ENCODE measurements around the gene SMAD3.

SMAD3 gene

GRCh38 chr15:67035886-67036285 is 29.5 kb upstream of the SMAD3 start:
- DNase-seq (ENCODE audit: low read depth, low spot score): no peak

DNA sequence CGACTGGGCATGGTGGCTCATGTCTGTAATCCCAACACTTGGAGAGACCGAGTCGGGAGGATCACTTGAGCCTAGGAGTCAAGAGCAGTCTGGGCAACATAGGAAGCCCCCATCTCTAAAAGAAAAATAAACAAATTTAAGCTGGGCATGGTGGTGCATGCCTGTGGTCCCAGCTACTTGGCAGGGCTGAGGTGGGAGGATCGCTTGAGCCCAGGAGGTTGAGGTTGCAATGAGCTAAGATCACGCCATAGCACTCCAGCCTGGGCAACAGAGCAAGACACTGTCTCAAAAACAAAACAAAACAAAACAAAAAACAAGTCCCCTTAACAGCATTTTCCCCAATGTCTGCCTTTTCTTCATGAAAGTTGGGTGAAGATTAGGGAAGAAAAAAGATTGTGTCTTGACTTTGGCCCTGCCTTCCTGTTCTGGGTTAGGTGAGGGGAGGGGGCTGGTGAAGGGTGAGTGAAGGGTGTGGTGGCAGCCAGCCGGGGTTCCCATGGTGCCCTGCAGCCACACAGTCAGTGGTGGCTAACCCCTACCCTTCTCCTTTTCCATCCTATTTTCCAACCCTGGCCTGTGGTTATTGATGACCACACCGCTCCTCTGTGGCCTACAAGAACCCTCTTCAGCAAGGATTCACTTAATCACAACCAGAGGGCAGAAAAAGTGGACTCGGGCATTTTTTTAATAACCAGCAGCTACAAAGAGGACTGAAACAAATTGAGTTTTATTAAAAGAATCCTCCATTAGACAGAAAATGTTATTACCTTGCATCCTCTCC is 28.4 kb upstream of the SMAD3 start:
- no peak for DNase-seq (ENCODE audit: low read depth, low spot score)

DNA sequence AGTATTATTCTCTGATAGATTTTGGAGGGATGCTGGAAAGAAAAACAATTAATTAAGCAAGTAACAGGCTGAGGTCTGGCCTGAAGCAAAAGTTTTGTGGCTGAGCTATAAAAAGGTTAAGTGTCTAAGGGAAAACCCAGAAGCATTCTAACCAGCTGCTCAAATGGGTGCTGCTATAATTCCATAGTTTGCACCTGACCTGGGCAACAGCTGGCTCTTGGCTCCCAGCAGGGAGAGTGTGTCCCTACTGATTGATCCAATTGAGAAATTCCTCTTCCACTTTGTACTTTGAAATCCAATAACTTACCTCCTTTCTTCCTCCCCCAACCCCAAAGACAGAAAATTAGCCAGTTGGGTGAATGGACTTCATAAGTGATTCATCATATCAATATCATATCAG is 27.7 kb upstream of the SMAD3 start:
- DNase-seq (ENCODE audit: low read depth, low spot score): no peak

- DNase-seq (ENCODE audit: low read depth, low spot score): no peak
Observed at GRCh38 chr15:67038736-67039135, 26.7 kb upstream of the SMAD3 start.

- peak; percentile 81 for DNase-seq (ENCODE audit: low read depth, low spot score)
Observed at GRCh38 chr15:67039384-67040075, 25.9 kb upstream of the SMAD3 start.

- DNase-seq (ENCODE audit: low read depth, low spot score): no peak
Observed at GRCh38 chr15:67040277-67040676, 25.1 kb upstream of the SMAD3 start.

DNA sequence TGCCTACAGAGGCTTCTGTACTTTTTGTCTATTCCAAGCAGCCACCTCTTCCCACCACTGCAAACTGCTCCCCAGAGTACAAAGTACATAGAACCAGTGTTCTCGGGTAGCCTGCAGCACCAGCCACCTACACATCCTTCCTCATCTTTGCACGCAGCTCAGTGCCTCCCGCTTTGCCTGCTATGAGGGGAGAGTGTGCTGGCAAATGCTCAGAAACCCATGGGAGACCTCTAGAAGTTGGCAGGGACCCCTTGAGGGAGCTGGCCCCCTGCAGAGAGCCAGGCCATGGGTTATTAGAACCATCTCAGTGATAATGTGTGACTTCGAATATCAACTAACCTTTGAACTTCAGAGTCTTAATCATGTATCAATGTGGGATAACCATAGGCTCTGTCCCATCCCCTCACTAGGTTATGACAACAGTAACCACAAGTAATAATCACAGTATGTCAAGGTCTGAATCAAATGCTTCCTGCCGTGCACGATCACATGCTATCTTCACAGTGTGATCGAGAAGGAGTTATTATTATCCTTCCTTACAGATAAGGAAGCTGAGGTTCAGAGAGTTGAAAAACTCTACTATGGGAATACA is 22.8 kb upstream of the SMAD3 start:
- DNase-seq (ENCODE audit: low read depth, low spot score): no peak

GRCh38 chr15:67043939-67044771 is 21.2 kb upstream of the SMAD3 start:
- peak; percentile 97 for DNase-seq (ENCODE audit: low read depth, low spot score)

GRCh38 chr15:67047149-67047661 is 18.2 kb upstream of the SMAD3 start:
- no peak for DNase-seq (ENCODE audit: low read depth, low spot score)

GRCh38 chr15:67048281-67049279 is 16.8 kb upstream of the SMAD3 start:
- no peak for DNase-seq (ENCODE audit: low read depth, low spot score)

DNA sequence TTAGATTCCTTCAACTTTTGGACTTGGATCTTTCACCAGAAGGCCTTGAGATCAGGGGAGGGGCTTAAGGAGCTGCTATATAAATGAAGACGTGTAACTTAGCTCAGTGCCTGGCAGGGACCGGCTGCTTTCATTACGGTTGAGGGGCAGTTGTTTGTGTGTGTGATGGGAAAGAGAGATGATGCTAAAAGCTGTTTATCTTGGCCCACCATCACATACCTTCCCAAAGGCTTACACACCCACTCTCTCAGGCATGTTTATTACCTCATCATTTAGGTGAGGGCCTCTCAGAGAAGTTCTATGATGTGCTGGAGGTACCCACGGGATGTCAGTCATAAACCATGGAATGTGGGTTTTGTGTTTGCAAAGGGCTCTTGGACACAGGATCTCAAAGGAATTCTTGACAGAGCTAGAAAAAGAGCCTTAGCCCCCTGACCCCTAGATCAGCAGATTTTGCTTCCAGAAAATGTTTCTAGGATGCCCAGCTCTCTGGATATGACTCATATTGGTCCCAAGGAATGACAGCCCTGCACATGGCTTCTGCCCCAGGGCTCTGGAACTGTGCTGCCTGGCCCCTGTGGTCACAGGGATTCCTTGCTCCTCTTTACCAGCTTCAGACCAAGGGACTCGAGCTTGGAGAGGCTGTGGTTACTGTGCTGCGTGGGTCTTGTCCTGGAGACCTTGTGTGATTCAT is 15.9 kb upstream of the SMAD3 start:
- DNase-seq (ENCODE audit: low read depth, low spot score): peak; percentile 46

GRCh38 chr15:67050062-67050461 is 15.3 kb upstream of the SMAD3 start:
- no peak for DNase-seq (ENCODE audit: low read depth, low spot score)

DNA sequence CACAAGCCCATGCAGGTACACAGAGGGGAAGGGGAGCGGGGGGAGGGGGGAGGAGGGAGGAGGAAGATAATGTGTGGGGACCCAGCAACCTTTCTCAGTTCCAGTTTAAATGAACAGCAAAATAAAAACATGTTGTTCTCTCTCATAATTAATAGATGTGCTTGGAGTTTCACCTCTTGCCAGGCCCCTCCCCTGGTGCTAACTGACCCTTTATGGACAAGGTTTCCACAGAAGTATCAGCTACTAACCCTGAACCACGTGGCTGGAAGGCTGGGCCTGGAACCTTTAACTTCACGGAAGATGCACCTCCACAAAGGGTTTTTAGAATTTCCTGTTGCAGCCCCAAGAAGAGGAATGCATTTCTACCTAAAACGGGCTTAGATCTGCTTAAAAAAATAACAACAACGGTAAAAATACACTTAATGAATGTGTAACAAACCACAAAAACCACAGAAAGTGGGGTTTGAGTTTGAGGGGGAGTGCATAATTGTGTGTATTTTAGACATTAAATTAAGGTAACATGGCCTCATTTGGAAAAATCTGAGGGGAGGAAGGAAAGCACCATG is 14.8 kb upstream of the SMAD3 start:
- no peak for DNase-seq (ENCODE audit: low read depth, low spot score)

DNA sequence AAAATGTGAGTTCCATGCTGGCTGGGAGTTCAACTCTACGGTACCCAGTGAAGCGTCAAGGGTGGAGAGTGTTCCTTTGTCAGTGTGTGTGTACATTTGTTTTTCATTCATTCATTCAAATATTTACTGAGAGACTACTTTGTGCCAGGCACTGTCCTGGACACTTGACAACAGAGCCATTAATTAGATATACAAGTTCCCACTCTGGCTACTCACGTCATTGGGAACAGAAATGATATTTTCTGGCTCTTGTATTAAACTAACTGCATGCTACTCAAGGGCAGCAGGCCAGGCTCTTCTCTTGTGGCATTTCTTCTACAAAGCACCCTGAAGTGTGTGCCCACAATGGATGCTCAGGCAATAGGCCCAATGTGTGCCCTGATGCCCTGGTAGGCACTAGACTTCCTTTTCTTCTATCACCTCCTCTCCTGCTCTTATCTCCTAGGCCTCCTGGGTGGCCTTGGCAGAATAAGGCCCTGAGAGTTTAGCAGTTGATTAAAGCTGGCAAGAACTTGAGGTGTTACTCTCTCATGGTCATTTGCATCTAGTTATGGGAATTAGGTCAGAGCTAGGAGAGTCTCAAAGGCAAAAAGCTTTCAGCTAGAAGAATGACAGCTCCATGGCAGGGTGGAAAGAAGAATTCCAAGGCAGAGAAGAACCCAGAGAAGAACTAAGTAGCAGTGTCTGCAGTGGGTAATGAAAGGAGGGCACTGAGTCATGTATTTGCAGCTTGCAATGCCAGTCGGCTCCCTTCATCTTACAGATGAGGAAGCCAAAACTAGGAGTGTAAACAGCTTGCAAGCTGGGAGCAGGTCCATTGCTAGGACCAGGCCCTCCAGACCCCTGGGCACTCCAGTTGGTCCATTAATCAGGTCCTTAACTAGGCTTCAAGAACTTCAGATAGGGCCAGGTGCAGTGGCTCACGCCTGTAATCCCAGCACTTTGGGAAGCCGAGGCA is 14.0 kb upstream of the SMAD3 start:
- no peak for DNase-seq (ENCODE audit: low read depth, low spot score)

DNA sequence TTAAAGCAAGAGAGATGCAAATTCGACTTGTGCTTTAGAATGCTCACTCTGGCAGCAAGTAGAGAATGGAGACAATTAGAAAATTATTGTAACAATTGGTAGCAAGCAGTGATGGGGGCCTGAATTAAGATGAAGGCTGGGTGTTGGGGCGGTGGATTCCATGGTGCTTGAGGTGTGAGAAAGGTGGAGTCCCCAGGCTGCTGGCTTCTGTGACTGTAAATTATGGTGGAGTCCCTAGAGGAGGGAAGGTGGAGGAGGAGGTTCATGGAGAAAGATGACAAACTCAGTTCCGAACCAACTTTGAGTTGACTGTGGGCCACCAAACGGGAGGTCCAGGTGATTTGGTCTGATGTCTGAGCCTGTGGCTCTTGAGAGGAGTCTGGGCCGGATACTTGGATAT is 10.7 kb upstream of the SMAD3 start:
- DNase-seq (ENCODE audit: low read depth, low spot score): no peak

- DNase-seq (ENCODE audit: low read depth, low spot score): no peak
Observed at GRCh38 chr15:67059127-67059553, 6.3 kb upstream of the SMAD3 start.

DNA sequence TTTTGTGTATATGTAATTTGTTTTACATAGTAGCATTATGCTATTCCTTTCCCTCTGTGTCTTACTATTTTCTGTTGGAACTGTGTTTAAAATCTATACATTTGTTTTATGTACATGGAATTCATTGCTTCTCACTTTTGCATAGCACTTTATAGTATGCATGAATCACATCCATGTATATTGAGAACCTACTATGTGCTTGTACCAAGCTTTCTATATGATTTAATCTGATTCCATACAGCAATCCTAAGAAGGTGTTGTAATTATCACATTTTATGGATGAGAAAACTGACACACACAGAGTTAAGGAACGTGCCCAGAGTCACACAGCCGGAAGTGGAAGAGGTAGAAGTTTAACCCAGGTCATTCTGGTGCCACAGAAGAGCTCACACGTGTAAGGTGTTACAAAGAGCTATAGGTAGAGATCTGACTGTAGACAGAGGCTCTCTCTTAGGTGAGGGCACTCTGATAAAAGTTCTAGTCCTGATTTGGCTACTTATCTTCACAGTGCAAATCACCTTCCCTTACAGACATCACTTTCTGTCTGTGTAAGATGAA is 3.5 kb upstream of the SMAD3 start:
- DNase-seq (ENCODE audit: low read depth, low spot score): no peak

GRCh38 chr15:67062369-67062985 is 2.9 kb upstream of the SMAD3 start:
- DNase-seq (ENCODE audit: low read depth, low spot score): no peak
